GM23338 (cell line): ENCODE results near the gene DPH6. TPM values are rescaled to one million over a fixed set of nuclear protein-coding genes. Genes with fewer than 3 reads are reported as not detected.

ENCODE experiments used
- ATAC-seq: fragments of 200-7000 bp; cut with Tn5 transposase; 3 replicates; pipeline ENCODE4 v1.9.1; 2020
- DNase-seq: peaks from one replicate; pipeline ENCODE4 v3.0.0-alpha.2; 2015; ENCODE audit warnings: low spot score
- H2AFZ ChIP-seq: fragments of 200-600 bp; sonication (generic); 2 replicates; pipeline ENCODE4 v1.8.0; 2016; ENCODE audit warnings: antibody characterized with exemption, mild to moderate bottlenecking, moderate library complexity
- H3F3A ChIP-seq: fragments of 200-600 bp; sonication (generic); replicated peaks from 2 replicates; pipeline ENCODE4 v1.8.0; 2017; ENCODE audit warnings: antibody characterized with exemption, mixed run types, low read depth
- H3K27ac ChIP-seq: fragments of 200-600 bp; sonication (generic); 2 replicates; pipeline ENCODE4 v1.6.1; 2016; ENCODE audit warnings: low read depth
- H3K27me3 ChIP-seq: fragments of 200-600 bp; sonication (generic); 2 replicates; pipeline ENCODE4 v1.8.0; 2016; ENCODE audit warnings: mild to moderate bottlenecking, mixed run types, moderate library complexity; ENCODE audit not compliant: insufficient read depth
- H3K36me3 ChIP-seq: fragments of 200-600 bp; sonication (generic); 2 replicates; pipeline ENCODE4 v1.8.0; 2016; ENCODE audit warnings: mild to moderate bottlenecking; ENCODE audit not compliant: insufficient read depth
- H3K4me1 ChIP-seq: fragments of 200-600 bp; sonication (generic); 2 replicates; pipeline ENCODE4 v1.8.0; 2016; ENCODE audit warnings: mild to moderate bottlenecking, moderate library complexity; ENCODE audit not compliant: insufficient read depth
- H3K4me2 ChIP-seq: fragments of 200-600 bp; sonication (generic); 2 replicates; pipeline ENCODE4 v1.7.1; 2017; ENCODE audit warnings: mixed run types
- H3K4me3 ChIP-seq: fragments of 200-600 bp; sonication (generic); 2 replicates; pipeline ENCODE4 v1.6.1; 2016; ENCODE audit warnings: mixed run types
- H3K79me2 ChIP-seq: fragments of 200-600 bp; sonication (generic); replicated peaks from 2 replicates; pipeline ENCODE4 v1.8.0; 2017; ENCODE audit warnings: mild to moderate bottlenecking; ENCODE audit not compliant: insufficient read depth
- H3K9me2 ChIP-seq: fragments of 200-600 bp; sonication (generic); 2 replicates; pipeline ENCODE4 v1.8.0; 2017; ENCODE audit not compliant: insufficient read depth
- H4K20me1 ChIP-seq: fragments of 200-600 bp; sonication (generic); replicated peaks from 2 replicates; pipeline ENCODE4 v1.8.0; 2017; ENCODE audit warnings: mild to moderate bottlenecking; ENCODE audit not compliant: insufficient read depth
- H3K27ac Mint-ChIP-seq: 2 replicates; pipeline ENCODE4 v1.8.0; 2020; ENCODE audit warnings: inconsistent platforms, mild to moderate bottlenecking, moderate library complexity, mixed read lengths
- H3K27me3 Mint-ChIP-seq: 3 replicates; pipeline ENCODE4 v1.8.0; 2022; ENCODE audit warnings: low read depth, mild to moderate bottlenecking, moderate library complexity, mixed read lengths, inconsistent platforms; ENCODE audit not compliant: insufficient read depth, poor library complexity
- H3K36me3 Mint-ChIP-seq: 3 replicates; pipeline ENCODE4 v1.8.0; 2021; ENCODE audit warnings: low read depth, mild to moderate bottlenecking, inconsistent platforms, moderate library complexity, mixed read lengths
- H3K4me1 Mint-ChIP-seq: 3 replicates; pipeline ENCODE4 v1.8.0; 2020; ENCODE audit warnings: mild to moderate bottlenecking, inconsistent platforms, mixed read lengths
- H3K4me3 Mint-ChIP-seq: 3 replicates; pipeline ENCODE4 v1.8.0; 2021; ENCODE audit warnings: moderate library complexity, mild to moderate bottlenecking, inconsistent platforms, mixed read lengths
- H3K9me3 Mint-ChIP-seq: 3 replicates; pipeline ENCODE4 v1.8.0; 2020; ENCODE audit warnings: moderate library complexity, mild to moderate bottlenecking, inconsistent platforms, mixed read lengths
- CREB1 ChIP-seq: fragments of 250-450 bp; sonication (Bioruptor Pico); IDR thresholded peaks from 2 replicates; pipeline ENCODE4 v1.5.0; 2020; ENCODE audit warnings: low read depth, mild to moderate bottlenecking, moderate library complexity
- CTCF ChIP-seq, 2 experiments: fragments of 200-600 bp in 1 of 2; sonication (generic) in 1 of 2; conservative IDR thresholded peaks; 2 replicates each; pipeline versions ENCODE4 v1.5.1 to v1.6.1; 2016 to 2017; ENCODE audit warnings: antibody characterized with exemption in 2 of 2, low read depth in 2 of 2, mild to moderate bottlenecking in 2 of 2, moderate library complexity in 1 of 2
- ETS1 ChIP-seq: IDR thresholded peaks from 2 replicates; pipeline ENCODE4 v1.6.1; 2016; ENCODE audit warnings: antibody characterized with exemption
- EZH2 ChIP-seq: fragments of 200-600 bp; sonication (generic); IDR thresholded peaks from one replicate; pipeline ENCODE4 v1.8.0; 2017; ENCODE audit warnings: antibody characterized with exemption, mild to moderate bottlenecking, low read depth; ENCODE audit not compliant: unreplicated experiment
- EZH2phosphoT487 ChIP-seq: fragments of 200-600 bp; sonication (generic); IDR thresholded peaks from one replicate; pipeline ENCODE4 v1.8.1; 2018; ENCODE audit warnings: antibody characterized with exemption; ENCODE audit not compliant: unreplicated experiment
- JUNB ChIP-seq: IDR thresholded peaks from one replicate; pipeline ENCODE4 v1.6.1; 2016; ENCODE audit warnings: antibody characterized with exemption; ENCODE audit not compliant: unreplicated experiment
- NANOG ChIP-seq: IDR thresholded peaks from 2 replicates; pipeline ENCODE4 v1.6.1; 2016; ENCODE audit warnings: antibody characterized with exemption, borderline replicate concordance
- POLR2AphosphoS5 ChIP-seq: IDR thresholded peaks from 2 replicates; pipeline ENCODE4 v1.6.1; 2016; ENCODE audit warnings: antibody characterized with exemption, low read depth
- REST ChIP-seq: IDR thresholded peaks from one replicate; pipeline ENCODE4 v1.6.1; 2018; ENCODE audit warnings: antibody characterized with exemption; ENCODE audit not compliant: unreplicated experiment
- STAT1 ChIP-seq: IDR thresholded peaks from one replicate; pipeline ENCODE4 v1.6.1; 2016; ENCODE audit warnings: antibody characterized with exemption; ENCODE audit not compliant: unreplicated experiment
- ZNF114 ChIP-seq: fragments of 250-450 bp; sonication (Bioruptor Pico); IDR thresholded peaks from 2 replicates; pipeline ENCODE4 v1.5.0; 2020; ENCODE audit warnings: mild to moderate bottlenecking, moderate library complexity
- ZNF331 ChIP-seq: fragments of 250-450 bp; sonication (Bioruptor Pico); IDR thresholded peaks from 2 replicates; pipeline ENCODE4 v1.5.0; 2020; ENCODE audit warnings: low read depth, mild to moderate bottlenecking, moderate library complexity
- polyA plus RNA-seq: library from polyadenylated mRNA; unstranded; fragments of >200 nt; fragmentation: Nextera tagmentation; extraction: Ambion mirVana; gene quantifications from 2 replicates; pipeline ENCODE4 v1.2.1, GENCODE V29; 2016
- total RNA-seq: library from RNA; depleted of rRNA; stranded (reverse); fragments of >200 nt; shearing (Covaris generic); gene quantifications from 2 replicates; pipeline ENCODE4 v1.2.3, GENCODE V29; 2014

Gene DPH6
- total and polyA plus RNA-seq, 2 experiments from 2014 or later: 37.9 to 46.9 TPM

DNA sequence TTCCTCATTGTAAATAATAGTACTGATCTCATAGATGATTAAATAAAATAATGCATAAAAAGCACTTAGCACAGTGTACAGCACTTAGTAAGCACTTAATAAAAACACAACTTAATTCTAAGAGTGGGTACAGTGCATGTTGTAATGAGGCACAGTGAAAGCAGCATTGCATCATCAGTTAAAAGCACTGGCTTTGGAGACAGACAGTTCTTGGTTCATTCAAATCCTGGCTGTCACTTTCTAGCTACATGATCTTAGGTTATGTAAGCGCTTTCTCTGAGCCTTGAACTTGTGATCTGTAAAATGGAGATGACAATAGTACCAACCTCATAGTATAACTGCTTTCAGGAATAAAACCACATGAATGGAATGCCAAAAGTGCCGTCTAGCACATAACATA is 151.5 kb downstream of the DPH6 start (continued):
- TF ChIP-seq REST (no peak), ZNF331 (CRISPR knock-in tag) (no peak), CTCF (conservative IDR thresholded peaks at IDR 0.05; ENCODE audit: low read depth in 2 of 2) (no peak), STAT1 (no peak), CREB1 (CRISPR knock-in tag) (no peak), NANOG (no peak), ZNF114 (CRISPR knock-in tag) (no peak)

DNA sequence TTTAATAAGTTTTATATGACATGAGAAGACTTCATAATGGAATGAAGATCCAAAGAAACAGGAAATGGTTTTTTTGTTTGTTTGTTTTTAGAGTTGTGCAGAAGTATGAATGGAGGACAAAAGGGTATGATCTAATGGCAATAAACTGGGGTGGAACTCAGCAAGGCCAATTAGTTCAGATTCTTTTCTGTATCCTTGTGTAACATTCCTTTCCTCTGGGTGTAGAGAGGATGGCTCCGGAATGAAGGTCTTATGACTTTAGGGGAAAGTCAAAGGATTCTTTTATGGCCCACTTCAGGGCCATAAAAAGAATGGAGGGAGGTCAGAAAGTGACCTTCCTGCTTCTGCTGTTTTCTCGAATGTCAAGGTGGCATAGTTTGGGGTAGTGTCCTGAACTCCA is 152.6 kb downstream of the DPH6 start:
- Mint-ChIP-seq H3K27me3 (no peaks in the 10 kb centered on the region), H3K4me3 (no peak overlapping the region), H3K36me3 (peaks cover 32% of the 10 kb centered on the region), H3K4me1 (no peaks in the 10 kb centered on the region), H3K9me3 (peaks cover 26% of the 10 kb centered on the region), H3K27ac (no peak overlapping the region)
- Histone ChIP-seq H3K4me1 (no peaks in the 10 kb centered on the region), H3K36me3 (no peaks in the 10 kb centered on the region), H3F3A (no peaks in the 10 kb centered on the region), H3K79me2 (no peaks in the 10 kb centered on the region), H3K9me2 (no peaks in the 10 kb centered on the region), H4K20me1 (no peaks in the 10 kb centered on the region), H3K27ac (no peak overlapping the region), H3K4me3 (no peak overlapping the region), H2AFZ (no peak overlapping the region), H3K27me3 (no peaks in the 10 kb centered on the region), H3K4me2 (no peak overlapping the region)
- ATAC-seq (no peak), DNase-seq (no peak)
- TF ChIP-seq CTCF (conservative IDR thresholded peaks at IDR 0.05; ENCODE audit: low read depth in 2 of 2) (no peak), ZNF331 (CRISPR knock-in tag) (no peak), EZH2 (no peak), JUNB (no peak), ZNF114 (CRISPR knock-in tag) (no peak), POLR2AphosphoS5 (no peak), NANOG (no peak), ETS1 (no peak), EZH2phosphoT487 (no peak), REST (no peak), CREB1 (CRISPR knock-in tag) (no peak)
